Measurements from ENCODE around the gene TCF20. TPM values are rescaled to one million over a fixed set of nuclear protein-coding genes. Genes with fewer than 3 reads are reported as not detected.

Gene TCF20
- total and polyA plus RNA-seq, 2 experiments from 2014 or later = 0.64 to 17.2 TPM

GRCh38 chr22:42294034-42294985 lies 23.9 kb upstream of the TCF20 start:
- H3K9me3 ChIP-seq (ENCODE audit: low read depth) = no peaks in the 10 kb centered on the region
- no peaks in the 10 kb centered on the region for H3K79me2 ChIP-seq (ENCODE audit: insufficient read depth)
- DNase-seq = peak; percentile 60
- no peak for TF ChIP-seq EZH2 (IDR thresholded peaks at IDR 0.05; ENCODE audit: insufficient read depth, poor library complexity, severe bottlenecking)
- no peak for TF ChIP-seq EZH2phosphoT487 (IDR thresholded peaks at IDR 0.05; ENCODE audit: insufficient read depth, low read depth)
- no peaks in the 10 kb centered on the region for H4K20me1 ChIP-seq (ENCODE audit: insufficient read depth)
- H3K9ac ChIP-seq = no peak overlapping the region
- no peak overlapping the region for H3K4me2 ChIP-seq (ENCODE audit: unreplicated experiment)
- no peaks in the 10 kb centered on the region for H3K36me3 ChIP-seq (ENCODE audit: low read depth)
- no peaks in the 10 kb centered on the region for H3K4me1 ChIP-seq (ENCODE audit: insufficient read depth)
- H3F3A ChIP-seq (ENCODE audit: insufficient read depth) = no peaks in the 10 kb centered on the region
- 63 to 64% methylated on average over 22 of the region's 22 CpGs for WGBS, 2 experiments (ENCODE audit: low coverage in 1 of 2, low lambda C conversion rate in 2 of 2, missing lambda C conversion rate in 2 of 2)
- no peak overlapping the region for H3K4me3 ChIP-seq
- no peaks in the 10 kb centered on the region for H3K9me2 ChIP-seq (ENCODE audit: insufficient read depth)
- in situ Hi-C loops (cut with MboI) = no loop called here
- no peak overlapping the region for H2AFZ ChIP-seq
- no peak overlapping the region for H3K27ac ChIP-seq
- no peaks in the 10 kb centered on the region for H3K27me3 ChIP-seq (replicated peaks; ENCODE audit: insufficient read depth)

- no peaks in the 10 kb centered on the region for H4K20me1 ChIP-seq (ENCODE audit: insufficient read depth)
- no peak for TF ChIP-seq EZH2 (IDR thresholded peaks at IDR 0.05; ENCODE audit: insufficient read depth, poor library complexity, severe bottlenecking)
- no peak for TF ChIP-seq EZH2phosphoT487 (IDR thresholded peaks at IDR 0.05; ENCODE audit: insufficient read depth, low read depth)
Observed at GRCh38 chr22:42292732-42293520, 22.5 kb upstream of the TCF20 start.

GRCh38 chr22:42291287-42291686 lies 20.8 kb upstream of the TCF20 start:
- in situ Hi-C loops (cut with MboI) = no loop called here
- Histone ChIP-seq H3K79me2 (ENCODE audit: insufficient read depth) (no peaks in the 10 kb centered on the region), H3K27ac (no peak overlapping the region), H3K4me3 (no peak overlapping the region), H3K4me2 (ENCODE audit: unreplicated experiment) (no peak overlapping the region), H2AFZ (no peak overlapping the region), H4K20me1 (ENCODE audit: insufficient read depth) (no peaks in the 10 kb centered on the region), H3K9me2 (ENCODE audit: insufficient read depth) (no peaks in the 10 kb centered on the region), H3K4me1 (ENCODE audit: insufficient read depth) (no peaks in the 10 kb centered on the region), H3K9ac (no peak overlapping the region), H3K27me3 (replicated peaks; ENCODE audit: insufficient read depth) (no peaks in the 10 kb centered on the region), H3K9me3 (ENCODE audit: low read depth) (no peaks in the 10 kb centered on the region), H3K36me3 (ENCODE audit: low read depth) (no peaks in the 10 kb centered on the region), H3F3A (ENCODE audit: insufficient read depth) (no peaks in the 10 kb centered on the region)
- 69 to 82% methylated on average over 6 of the region's 6 CpGs for WGBS, 2 experiments (ENCODE audit: low coverage in 1 of 2, low lambda C conversion rate in 2 of 2, missing lambda C conversion rate in 2 of 2)
- no peak for TF ChIP-seq EZH2 (IDR thresholded peaks at IDR 0.05; ENCODE audit: insufficient read depth, poor library complexity, severe bottlenecking)
- TF ChIP-seq EZH2phosphoT487 (IDR thresholded peaks at IDR 0.05; ENCODE audit: insufficient read depth, low read depth) = no peak
- DNase-seq = no peak

More at GRCh38 chr22:42292732-42293520, 22.5 kb upstream of the TCF20 start:
- in situ Hi-C loops (cut with MboI) = no loop called here
- no peaks in the 10 kb centered on the region for H3K36me3 ChIP-seq (ENCODE audit: low read depth)
- WGBS, 2 experiments (ENCODE audit: low coverage in 1 of 2, low lambda C conversion rate in 2 of 2, missing lambda C conversion rate in 2 of 2) = 74 to 78% methylated on average over 11 to 12 of the region's 12 CpGs
- no peak overlapping the region for H3K9ac ChIP-seq
- H3K9me3 ChIP-seq (ENCODE audit: low read depth) = no peaks in the 10 kb centered on the region
- no peaks in the 10 kb centered on the region for H3K9me2 ChIP-seq (ENCODE audit: insufficient read depth)
- no peaks in the 10 kb centered on the region for H3K79me2 ChIP-seq (ENCODE audit: insufficient read depth)
- no peaks in the 10 kb centered on the region for H3K27me3 ChIP-seq (replicated peaks; ENCODE audit: insufficient read depth)
- H2AFZ ChIP-seq = no peak overlapping the region
- H3K27ac ChIP-seq = no peak overlapping the region
- DNase-seq = no peak
- no peaks in the 10 kb centered on the region for H3F3A ChIP-seq (ENCODE audit: insufficient read depth)
- H3K4me2 ChIP-seq (ENCODE audit: unreplicated experiment) = no peak overlapping the region
- no peak overlapping the region for H3K4me3 ChIP-seq
- H3K4me1 ChIP-seq (ENCODE audit: insufficient read depth) = no peaks in the 10 kb centered on the region

GRCh38 chr22:42289671-42290541 lies 19.5 kb upstream of the TCF20 start:
- TF ChIP-seq EZH2phosphoT487 (IDR thresholded peaks at IDR 0.05; ENCODE audit: insufficient read depth, low read depth) = no peak
- no peak overlapping the region for H3K4me2 ChIP-seq (ENCODE audit: unreplicated experiment)

More at GRCh38 chr22:42289671-42290541, 19.5 kb upstream of the TCF20 start:
- Histone ChIP-seq H4K20me1 (ENCODE audit: insufficient read depth) (no peaks in the 10 kb centered on the region), H3K9me3 (ENCODE audit: low read depth) (no peaks in the 10 kb centered on the region), H3K27ac (no peak overlapping the region), H3K79me2 (ENCODE audit: insufficient read depth) (no peaks in the 10 kb centered on the region), H3K4me3 (no peak overlapping the region), H3K4me1 (ENCODE audit: insufficient read depth) (no peaks in the 10 kb centered on the region), H3K27me3 (replicated peaks; ENCODE audit: insufficient read depth) (0 out of 2 replicates have a peak, but pooled peaks cover 4% of the 10 kb centered on the region), H3K9ac (no peak overlapping the region), H3K9me2 (ENCODE audit: insufficient read depth) (no peaks in the 10 kb centered on the region), H3K36me3 (ENCODE audit: low read depth) (no peaks in the 10 kb centered on the region), H3F3A (ENCODE audit: insufficient read depth) (no peaks in the 10 kb centered on the region), H2AFZ (no peak overlapping the region)
- in situ Hi-C loops (cut with MboI) = no loop called here
- DNase-seq = peak; percentile 36
- 25 to 28% methylated on average over 36 of the region's 36 CpGs for WGBS, 2 experiments (ENCODE audit: low coverage in 1 of 2, low lambda C conversion rate in 2 of 2, missing lambda C conversion rate in 2 of 2)
